GM11168 (cell line): ENCODE measurements around the gene SERBP1.

Experiments
- in situ Hi-C: fragments of 300-500 bp; cut with MboI; formaldehyde crosslinking; loops from one replicate; pipeline ENCODE4 v1.12.0; 2022; ENCODE audit warnings: low sequenced_read_pairs; ENCODE audit not compliant: unreplicated experiment

Gene SERBP1

GRCh38 chr1:67371681-67372080 lies 58.5 kb downstream of the SERBP1 start:
- in situ Hi-C loops = no loop called here

GRCh38 chr1:67371043-67371442 lies 59.2 kb downstream of the SERBP1 start:
- in situ Hi-C loops = no loop called here

- in situ Hi-C loops = no loop called here
These were observed 62.1 kb downstream of the SERBP1 start for GRCh38 chr1:67368046-67368514.

GRCh38 chr1:67367370-67368045 lies 62.7 kb downstream of the SERBP1 start:
- in situ Hi-C loops = no loop called here

GRCh38 chr1:67361641-67362040 lies 68.6 kb downstream of the SERBP1 start:
- in situ Hi-C loops = no loop called here

GRCh38 chr1:67359592-67359991 lies 70.6 kb downstream of the SERBP1 start:
- in situ Hi-C loops = no loop called here
